Measurements from ENCODE around the gene COMMD1.
"Not testable (repeated sequence)": the region's sequence is repeated elsewhere in the genome, so short reads cannot be mapped to it uniquely, and the experiment has no call there.

COMMD1 gene

DNA sequence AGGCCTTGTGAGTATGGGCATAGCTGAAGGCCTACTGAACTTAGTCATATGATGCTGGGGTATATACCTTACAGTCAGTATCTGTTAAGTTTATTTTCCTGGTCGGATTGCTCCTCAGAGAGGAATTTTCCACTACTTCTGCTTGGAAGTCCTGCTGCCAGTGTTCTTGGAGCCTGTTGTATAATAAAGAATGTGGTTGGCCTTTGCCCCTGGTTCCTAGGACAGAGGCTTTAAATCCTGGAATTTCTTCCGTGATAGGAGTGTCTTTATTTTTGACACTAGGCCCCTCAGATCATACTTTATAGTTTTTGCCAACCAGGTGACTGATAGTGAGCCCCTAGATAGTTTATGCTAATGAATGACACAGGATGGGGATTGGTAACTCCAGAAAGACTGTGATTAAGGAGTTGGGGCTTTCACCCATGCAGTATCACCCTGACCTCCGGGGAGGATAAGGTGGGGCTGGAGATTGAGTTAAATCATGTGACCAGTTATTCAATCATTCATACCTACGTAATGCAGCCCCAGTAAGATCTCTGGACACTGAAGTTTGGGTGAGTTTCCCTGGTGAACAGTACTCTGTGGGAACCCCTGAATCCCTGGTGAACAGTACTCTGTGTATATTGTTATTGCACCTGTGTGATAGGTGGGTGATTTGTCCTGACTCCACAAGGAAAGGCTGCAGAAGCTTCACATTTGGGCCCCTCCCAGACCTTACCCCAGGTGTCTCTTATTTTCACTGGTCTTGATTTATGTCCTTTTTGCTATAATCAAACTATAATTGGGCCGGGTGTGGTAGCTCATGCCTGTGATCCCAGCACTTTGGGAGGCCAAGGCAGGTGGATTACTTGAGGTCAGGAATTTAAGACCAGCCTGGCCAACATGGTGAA is 56.9 kb downstream of the COMMD1 start:
- DNase-seq (ENCODE audit: low read depth in 3 of 3): no peak

DNA sequence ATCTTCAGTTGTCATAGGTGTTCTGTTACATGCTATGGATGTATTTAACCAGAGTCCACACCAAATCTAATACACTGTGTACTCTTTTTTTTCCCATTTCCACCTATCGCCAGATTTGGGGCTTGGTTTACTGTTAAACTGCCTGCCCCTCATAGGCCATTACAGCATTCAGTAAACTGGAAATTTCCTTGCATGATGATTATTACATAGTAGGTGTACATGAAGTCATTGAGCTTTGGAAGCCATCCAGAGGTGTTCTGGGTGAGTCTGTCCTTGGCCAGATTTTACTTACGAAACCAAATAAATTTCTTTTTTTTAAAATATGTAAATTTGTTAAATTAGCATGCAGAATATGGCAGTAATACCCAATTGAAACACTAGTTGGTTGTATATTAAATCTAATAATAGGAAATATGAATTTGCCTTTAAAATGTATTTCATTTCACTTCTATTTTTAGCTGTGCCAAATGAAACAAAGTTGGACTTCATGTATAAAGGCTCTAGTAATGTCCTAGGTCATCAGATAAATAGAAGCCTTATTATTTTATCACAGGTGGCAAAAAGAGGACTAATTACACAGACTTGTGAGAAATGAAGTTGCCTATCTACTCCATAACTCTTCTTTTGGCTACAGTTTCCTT is 60.7 kb downstream of the COMMD1 start:
- DNase-seq (ENCODE audit: low read depth in 3 of 3): no peak

DNA sequence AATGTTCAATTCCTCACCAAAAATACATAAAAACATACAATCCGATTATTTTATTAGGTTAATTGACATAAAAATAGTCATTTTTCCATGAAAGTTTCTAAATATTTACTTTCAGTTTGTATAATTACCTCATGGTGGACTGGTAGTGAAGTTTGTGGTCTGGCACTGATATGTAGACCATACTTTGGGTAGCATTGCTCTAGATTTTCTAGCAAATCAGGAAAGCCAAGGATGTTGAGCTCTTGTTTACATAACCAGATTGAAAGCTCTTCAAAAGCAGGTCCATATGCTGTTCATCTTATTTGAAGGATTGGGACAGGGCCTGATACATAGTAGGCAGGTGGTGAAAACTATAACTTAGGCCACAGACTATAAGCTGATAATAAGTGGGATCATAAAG is 61.8 kb downstream of the COMMD1 start:
- no peak for DNase-seq (ENCODE audit: low read depth in 3 of 3)

DNA sequence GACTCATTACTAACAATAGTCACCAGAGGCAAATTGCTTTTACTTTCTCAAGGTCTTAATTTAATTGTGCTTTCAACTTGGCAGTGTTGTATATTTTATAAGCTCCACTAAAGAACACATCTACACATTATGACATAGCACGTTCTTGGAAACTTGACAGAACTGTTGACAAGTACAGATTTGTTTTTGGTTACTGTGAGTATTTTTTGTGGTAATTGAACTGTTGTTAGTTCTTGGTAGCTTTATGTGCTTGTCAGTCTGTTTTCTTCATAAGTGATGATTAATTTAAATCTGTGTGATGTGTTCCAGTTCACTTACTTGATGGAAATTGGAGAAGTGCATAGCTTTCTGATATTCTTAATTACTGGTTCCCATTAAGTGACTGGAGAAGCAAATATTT is 63.9 kb downstream of the COMMD1 start:
- DNase-seq (ENCODE audit: low read depth in 3 of 3): no peak

DNA sequence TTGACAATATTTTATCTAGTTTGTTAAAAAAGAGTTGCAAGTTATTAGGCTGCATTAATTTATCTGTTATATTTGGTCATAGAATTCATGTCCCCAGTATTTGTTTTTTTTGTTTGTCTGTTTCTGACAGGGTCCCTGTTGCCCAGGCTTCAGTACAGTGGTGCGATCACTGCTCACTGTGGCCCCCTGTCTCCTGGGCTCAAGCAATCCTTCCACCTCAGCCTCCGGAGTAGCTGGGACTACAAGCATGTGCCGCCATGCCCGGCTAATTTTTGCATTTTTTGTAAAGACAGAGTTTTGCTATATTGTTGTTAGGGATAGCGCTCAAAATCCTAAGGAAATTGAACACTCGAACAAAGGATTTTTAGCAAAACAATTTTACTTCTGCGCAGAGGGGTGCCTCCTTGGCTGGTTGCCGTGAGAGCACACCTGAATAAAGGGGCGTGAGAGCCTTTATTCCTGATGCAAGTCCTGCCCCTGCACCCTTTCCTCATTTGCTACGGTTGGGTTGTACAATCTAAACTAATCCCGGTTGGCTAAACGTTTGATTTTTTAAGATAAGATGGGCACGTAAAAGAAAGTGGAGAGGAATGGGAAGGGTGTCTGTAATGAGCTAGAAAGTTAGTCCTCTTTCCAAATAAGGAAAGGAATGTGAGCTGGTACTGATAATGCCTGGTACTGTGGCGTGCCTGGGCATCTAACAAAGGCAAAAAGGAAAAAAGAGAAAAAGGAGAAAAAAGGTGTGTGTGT is 65.5 kb downstream of the COMMD1 start:
- no peak for DNase-seq (ENCODE audit: low read depth in 3 of 3)

DNA sequence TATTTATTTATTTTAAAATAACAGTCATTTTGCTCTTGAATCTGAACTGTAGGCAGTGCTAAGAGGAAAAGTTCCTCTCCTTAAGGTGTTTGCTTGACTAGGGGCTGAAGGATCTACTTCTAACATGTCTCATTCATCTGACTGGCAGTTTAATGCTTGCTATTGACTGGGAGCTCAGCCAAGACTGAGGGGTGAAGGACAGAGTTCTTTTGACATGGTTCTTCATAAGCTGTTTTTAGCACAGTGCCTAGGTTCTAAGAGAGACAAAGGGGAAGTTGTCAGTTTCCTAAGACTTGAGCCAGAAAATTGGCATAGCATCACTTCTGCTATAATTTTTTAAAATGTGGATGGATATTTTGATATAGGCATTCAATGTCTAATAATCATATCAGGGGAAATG is 73.0 kb downstream of the COMMD1 start:
- DNase-seq (ENCODE audit: low read depth in 3 of 3): no peak

DNA sequence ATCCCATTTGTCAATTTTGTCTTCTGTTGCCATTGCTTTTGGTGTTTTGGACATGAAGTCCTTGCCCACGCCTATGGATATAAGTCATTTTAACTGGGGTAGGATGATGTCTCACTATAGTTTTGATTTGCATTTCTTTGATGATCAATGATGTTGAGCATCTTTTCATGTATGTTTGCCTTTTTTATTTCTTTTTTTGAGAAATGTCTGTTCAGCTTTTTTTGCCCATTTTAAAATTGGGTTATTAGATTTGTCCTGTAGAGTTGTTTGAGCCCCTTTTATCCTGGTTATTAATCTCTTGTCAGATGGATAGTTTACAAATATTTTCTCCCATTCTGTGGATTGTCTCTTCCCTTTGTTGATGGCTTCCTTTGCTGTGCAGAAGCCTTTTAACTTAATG is 75.3 kb downstream of the COMMD1 start:
- no peak for DNase-seq (ENCODE audit: low read depth in 3 of 3)

DNA sequence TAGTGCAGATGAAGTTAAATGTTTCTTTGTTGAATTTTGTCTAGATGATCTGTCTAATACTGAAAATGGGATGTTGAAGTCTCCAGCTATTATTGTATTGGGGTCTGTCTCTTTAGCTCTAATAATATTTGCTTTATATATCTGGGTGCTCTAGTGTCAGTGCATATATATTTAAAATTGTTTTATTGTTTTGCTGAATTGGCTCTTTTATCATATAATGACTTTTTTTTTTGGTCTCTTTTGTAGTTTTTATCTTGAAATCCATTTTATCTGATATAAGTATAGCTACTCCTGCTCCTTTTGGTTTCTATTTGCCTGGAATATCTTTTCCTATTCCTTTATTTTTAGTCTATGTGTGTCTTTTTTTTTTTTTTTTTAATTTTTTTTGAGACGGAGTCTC is 79.2 kb downstream of the COMMD1 start:
- no peak for DNase-seq (ENCODE audit: low read depth in 3 of 3)

DNA sequence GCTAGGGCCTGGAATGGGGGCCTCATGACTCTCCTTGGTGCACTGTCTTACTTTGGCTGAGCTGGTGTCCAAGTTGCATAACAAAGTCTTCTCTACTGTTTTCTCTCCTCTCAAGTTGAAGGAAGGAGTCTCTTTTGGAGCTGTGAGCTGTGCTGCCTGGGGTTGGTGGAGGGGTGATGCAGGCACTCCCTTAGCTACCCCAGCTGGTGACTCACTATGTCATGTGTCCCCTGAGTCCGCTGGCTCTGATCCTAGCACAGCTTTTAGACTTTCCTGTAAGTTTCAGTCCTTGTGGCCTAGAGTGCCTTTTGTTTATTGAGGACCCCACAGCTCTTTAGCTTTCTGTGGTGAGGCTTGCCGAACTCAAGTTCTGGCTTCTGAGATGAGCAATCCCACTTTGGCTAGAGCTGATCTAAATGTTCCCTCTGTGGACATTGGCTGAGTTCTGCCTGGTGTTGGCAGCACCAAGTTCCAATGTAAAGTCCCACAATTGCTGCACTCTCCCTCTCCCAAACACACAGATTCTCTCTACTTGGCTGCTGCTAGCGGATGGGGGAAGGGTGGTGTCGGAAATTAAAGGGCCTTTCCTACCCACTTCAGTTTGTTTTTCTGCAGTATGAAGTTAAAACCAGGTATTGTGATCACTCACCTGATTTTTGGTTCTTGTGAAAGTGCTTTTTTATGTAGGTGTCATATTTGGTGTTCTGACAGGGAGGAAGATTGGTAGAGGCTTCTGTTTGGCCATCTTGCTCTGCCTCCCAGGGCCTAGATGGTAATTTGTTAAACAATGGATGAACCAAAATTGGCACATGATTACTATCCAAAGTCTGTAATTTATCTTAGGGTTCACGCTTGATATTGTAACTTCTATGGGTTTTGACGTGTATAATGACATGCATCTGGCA is 83.2 kb downstream of the COMMD1 start:
- DNase-seq (ENCODE audit: low read depth in 3 of 3): no peak

DNA sequence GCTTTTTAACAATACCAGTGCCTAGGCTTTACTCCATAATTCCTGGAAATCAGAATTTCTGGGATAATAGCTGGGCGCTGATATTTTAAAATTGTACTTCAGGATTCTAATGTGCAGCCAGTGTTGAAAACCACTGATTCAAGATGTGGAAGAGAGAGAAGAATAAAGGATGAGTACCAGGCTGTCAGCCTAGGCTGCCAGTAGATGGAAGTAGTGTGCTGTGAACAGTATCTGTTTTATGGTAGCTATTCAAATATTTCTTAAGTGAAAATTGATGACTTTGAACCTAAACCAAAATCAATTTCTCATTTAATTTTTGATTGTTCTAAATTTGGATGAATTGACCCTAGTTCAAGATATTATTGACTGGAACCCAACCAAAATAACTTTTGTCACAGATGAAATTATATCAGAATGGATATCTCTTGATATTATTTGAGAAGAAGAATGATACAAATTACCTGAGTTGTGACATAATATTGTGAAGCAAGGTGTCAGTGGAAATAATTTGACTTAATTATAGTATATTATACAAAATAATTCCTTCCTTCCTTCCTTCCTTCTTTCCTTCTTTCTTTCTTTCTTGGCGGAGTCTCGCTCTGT is 88.0 kb downstream of the COMMD1 start:
- no peak for DNase-seq (ENCODE audit: low read depth in 3 of 3)

DNA sequence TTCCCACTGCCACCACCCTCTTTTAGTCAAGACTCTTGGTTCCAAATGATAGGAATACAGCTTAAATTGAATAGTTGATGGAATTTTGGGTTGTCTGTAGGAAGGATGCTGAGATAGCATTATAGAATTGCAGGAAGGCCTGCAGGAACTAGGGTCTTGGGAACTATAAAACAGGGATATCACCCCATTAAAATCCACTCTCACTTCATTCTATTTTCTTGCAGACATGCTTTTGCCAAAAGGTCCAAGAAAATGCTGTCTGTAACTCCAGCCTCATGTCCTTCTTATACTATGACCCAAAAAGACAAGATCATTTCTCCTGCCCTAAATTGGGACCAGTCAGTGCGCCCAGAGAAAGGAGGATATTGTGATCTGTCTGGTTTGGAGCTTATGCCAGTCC is 89.1 kb downstream of the COMMD1 start:
- no peak for DNase-seq (ENCODE audit: low read depth in 3 of 3)

DNA sequence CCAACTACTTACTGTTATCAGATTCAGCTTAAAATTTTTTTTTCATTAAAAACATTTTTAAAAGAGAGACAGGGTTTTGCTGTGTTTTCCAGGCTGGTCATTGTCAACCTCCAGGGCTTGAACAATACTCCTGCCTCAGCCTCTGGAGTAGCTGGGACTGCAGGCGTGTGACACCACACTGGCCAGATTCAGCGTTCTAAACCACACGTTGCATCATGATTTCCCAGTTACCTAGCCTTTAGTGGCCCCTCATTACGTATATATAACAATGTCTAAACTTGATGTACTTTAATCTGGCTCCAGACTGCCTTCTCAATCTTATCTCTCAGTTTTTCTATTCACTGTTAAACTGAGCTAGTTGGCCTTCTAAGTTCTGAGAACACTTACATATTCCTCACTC is 89.6 kb downstream of the COMMD1 start:
- no peak for DNase-seq (ENCODE audit: low read depth in 3 of 3)

DNA sequence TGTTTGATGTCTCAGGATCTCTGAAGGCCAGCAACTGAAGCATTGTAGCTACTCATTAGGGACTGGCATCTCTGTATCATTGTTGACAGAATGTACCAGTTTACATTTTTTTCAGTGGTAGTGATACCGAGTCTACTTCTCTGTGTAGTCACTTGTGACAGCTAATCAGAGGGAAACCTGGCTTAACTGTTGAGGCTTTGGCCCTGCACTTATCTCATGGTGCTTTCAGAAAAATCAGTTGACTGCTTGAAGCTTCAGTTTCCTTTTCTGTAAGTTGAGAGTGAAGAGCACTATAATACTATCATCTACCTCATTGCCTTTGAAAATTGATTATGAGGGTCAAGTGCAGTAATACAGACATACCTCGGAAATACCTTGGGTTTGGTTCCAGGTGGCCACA is 90.0 kb downstream of the COMMD1 start:
- DNase-seq (ENCODE audit: low read depth in 3 of 3): no peak

DNA sequence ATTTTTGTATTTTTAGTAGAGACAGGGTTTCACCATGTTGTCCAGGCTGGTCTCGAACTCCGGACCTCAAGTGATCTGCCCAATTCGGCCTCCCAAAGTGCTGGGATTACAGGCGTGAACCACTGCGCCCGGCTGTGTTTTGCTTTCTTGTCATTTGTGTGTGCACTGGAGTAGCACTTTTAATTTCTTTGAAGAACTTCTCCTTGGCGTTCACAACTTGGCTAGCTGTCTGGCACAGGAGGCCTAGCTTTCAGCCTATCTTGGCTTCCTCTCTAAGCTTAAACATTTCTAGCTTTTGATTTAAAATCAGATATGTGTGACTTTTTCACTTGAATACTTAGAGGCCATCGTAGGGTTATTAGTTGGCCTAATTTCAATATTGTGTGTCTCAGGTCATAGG is 93.0 kb downstream of the COMMD1 start:
- DNase-seq (ENCODE audit: low read depth in 3 of 3): no peak

DNA sequence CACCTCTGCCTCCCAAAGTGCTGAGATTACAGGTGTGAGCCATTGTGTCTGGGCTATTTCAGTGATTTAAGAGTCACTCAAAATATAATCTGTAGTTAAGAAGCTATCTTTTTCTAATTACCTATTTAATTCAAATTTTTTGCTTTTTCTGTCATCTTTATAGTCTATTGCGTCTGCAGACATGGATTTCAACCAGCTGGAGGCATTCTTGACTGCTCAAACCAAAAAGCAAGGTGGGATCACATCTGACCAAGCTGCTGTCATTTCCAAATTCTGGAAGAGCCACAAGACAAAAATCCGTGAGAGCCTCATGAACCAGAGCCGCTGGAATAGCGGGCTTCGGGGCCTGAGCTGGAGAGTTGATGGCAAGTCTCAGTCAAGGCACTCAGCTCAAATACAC is 95.1 kb downstream of the COMMD1 start:
- no peak for DNase-seq (ENCODE audit: low read depth in 3 of 3)

DNA sequence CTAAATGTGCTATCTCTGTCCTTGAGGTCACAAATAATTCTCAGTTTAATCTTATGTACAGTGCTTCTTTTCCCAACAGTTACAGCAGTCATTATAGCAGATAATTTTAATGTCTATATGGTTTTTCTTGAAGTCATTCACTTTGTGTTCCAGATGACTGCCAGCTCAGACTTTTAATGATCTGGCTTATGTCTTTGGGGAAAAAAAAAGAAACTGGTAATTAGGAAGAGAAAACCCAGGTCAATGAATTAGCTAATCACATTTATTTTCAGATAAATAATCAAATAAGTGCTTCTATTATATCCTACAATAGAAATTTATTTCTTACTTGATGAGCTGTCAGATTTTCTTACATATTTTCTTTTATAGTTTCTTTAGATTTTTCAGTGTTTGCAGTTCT is 96.0 kb downstream of the COMMD1 start:
- no peak for DNase-seq (ENCODE audit: low read depth in 3 of 3)

DNA sequence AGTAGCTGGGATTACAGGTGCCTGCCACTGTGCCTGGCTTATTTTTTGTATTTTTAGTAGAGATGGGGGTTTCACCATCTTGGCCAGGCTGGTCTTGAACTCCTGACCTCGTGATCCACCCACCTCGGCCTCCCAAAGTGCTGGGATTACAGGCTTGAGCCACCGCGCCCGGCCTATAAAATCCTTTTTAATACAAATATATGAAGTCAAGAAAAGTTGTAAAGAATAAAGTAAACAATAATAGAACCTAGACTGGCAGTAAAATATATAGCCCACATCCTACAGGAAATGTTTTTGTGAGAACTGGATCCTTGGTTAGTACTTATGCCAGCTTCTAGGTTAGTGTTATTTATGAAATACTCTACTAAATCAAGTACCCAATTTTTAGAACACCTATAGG is 99.0 kb downstream of the COMMD1 start:
- not testable (repeated sequence) for DNase-seq (ENCODE audit: low read depth in 3 of 3)

DNA sequence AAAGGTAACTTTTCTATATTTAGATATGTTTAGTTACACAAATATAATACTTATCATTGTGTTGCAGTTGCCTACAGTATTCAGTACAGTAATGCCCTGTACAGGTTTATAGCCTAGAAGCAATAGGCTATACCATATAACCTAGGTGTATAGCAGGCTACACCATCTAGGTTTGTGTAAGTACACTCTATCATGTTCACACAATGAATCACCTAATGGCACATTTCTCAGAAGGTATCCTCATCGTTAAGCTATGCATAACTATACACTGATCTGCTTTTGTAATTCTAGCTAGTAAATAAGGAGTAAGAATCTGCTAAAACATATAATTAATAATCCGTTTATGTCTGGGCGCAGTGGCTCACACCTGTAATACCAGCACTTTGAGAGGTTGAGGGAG is 102.1 kb downstream of the COMMD1 start:
- no peak for DNase-seq (ENCODE audit: low read depth in 3 of 3)

DNA sequence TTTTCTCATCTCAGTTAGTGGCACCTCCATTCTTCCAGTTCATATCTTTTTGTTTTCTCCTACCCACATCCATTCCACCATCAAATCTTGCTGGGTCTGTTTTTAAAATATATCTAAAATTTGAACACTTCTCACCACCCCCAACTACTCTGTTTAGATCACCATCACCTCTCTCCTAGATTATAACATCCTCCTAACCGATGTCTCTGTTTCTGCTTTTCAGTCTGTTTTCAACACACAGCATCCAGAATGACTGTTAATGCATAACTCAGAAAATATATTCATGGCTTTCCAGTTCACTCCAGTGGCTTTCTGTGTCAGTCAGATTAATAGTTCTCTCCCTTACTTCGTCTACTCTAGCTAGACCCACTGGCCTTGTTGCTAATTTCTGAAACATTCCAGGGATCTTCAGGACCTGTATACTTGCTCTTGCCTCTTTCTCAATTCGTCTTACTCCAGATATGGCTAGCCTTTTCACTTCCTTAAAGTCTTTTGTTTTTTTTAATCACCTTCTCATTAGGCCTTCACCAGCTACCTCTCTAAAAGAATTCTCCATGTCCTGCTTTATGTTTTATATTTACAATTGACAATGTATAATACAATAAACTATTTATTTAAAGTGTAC is 105.3 kb downstream of the COMMD1 start:
- no peak for DNase-seq (ENCODE audit: low read depth in 3 of 3)

DNA sequence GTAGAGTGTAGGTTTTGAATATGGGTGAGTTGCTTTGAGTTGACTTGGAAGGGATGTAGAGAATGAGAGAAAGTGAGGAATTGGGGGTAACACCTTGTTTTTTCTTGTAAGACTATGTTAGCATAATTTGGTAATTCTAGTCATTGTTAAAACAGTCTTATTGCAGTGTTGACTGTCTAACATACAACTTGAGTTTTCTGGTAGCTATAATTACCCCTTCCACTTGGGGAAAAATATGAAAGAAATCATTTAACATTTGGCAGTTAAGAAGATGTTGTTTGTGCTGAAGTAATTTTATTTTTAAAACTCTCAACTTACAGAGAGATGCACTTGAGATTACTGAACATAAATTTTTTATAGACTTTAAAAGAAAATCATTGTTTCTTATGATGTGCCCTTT is 108.2 kb downstream of the COMMD1 start:
- DNase-seq (ENCODE audit: low read depth in 3 of 3): no peak

DNA sequence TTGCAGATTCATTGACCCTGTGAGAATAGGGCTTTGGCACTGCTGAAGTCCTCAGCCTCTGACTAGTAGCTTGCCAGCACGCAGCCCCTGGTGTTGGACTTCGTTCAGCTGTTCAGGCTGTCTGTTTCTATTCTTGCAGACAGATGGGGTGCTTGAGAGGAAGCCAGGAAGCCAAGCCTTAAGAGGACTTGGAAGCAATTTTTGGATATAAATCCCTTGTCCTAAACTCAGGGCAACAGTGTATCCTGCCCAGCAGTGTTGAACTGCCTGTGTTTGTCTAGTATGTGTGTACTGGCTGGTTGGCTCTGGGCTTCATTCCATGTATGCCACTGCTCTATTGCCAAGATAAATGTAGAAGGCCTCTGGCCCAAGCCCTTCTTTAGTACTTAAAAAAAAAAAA is 108.6 kb downstream of the COMMD1 start:
- DNase-seq (ENCODE audit: low read depth in 3 of 3): no peak

Data from stimulated activated CD4-positive, alpha-beta T cell treated with anti-CD3 and anti-CD28 coated beads, TNF-alpha, amount 100 ng/mL, for 48 hours (primary cell).